BE2C (cell line): ENCODE measurements around the gene C1S.

Experiments
- DNase-seq: peaks from one replicate; pipeline ENCODE4 v3.0.0-alpha.2; 2020
- H3K27me3 ChIP-seq: fragments of 250-450 bp; sonication (Bioruptor Pico); 2 replicates; pipeline ENCODE4 v1.5.1; 2020; ENCODE audit warnings: mild to moderate bottlenecking
- H3K36me3 ChIP-seq: fragments of 250-450 bp; sonication (Bioruptor Pico); 2 replicates; pipeline ENCODE4 v1.5.1; 2020; ENCODE audit warnings: mild to moderate bottlenecking
- H3K4me1 ChIP-seq: fragments of 250-450 bp; sonication (Bioruptor Pico); 2 replicates; pipeline ENCODE4 v1.5.1; 2020
- H3K4me3 ChIP-seq: 2 replicates; pipeline ENCODE4 v1.5.1; 2011; ENCODE audit warnings: low read depth, low read length
- H3K9me3 ChIP-seq: fragments of 250-450 bp; sonication (Bioruptor Pico); 2 replicates; pipeline ENCODE4 v1.5.1; 2020
- TF ChIP-seq, protein P1 (sequence below): IDR thresholded peaks from 2 replicates; pipeline ENCODE4 v1.5.1; 2012; ENCODE audit warnings: mild to moderate bottlenecking, low read depth, low read length

Gene C1S

GRCh38 chr12:7075939-7076338 lies 15.4 kb downstream of the C1S start:
- TF ChIP-seq, protein P1, sequence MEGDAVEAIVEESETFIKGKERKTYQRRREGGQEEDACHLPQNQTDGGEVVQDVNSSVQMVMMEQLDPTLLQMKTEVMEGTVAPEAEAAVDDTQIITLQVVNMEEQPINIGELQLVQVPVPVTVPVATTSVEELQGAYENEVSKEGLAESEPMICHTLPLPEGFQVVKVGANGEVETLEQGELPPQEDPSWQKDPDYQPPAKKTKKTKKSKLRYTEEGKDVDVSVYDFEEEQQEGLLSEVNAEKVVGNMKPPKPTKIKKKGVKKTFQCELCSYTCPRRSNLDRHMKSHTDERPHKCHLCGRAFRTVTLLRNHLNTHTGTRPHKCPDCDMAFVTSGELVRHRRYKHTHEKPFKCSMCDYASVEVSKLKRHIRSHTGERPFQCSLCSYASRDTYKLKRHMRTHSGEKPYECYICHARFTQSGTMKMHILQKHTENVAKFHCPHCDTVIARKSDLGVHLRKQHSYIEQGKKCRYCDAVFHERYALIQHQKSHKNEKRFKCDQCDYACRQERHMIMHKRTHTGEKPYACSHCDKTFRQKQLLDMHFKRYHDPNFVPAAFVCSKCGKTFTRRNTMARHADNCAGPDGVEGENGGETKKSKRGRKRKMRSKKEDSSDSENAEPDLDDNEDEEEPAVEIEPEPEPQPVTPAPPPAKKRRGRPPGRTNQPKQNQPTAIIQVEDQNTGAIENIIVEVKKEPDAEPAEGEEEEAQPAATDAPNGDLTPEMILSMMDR = no peak
- H3K4me3 ChIP-seq = no peak overlapping the region
- no peaks in the 10 kb centered on the region for H3K9me3 ChIP-seq
- H3K4me1 ChIP-seq = no peaks in the 10 kb centered on the region
- H3K27me3 ChIP-seq = peaks cover 30% of the 10 kb centered on the region
- no peak for DNase-seq
- H3K36me3 ChIP-seq = no peaks in the 10 kb centered on the region

GRCh38 chr12:7076493-7076892 lies 16.0 kb downstream of the C1S start:
- Histone ChIP-seq H3K4me1 (no peaks in the 10 kb centered on the region), H3K4me3 (no peak overlapping the region), H3K27me3 (peaks cover 30% of the 10 kb centered on the region), H3K36me3 (no peaks in the 10 kb centered on the region), H3K9me3 (no peaks in the 10 kb centered on the region)
- TF ChIP-seq, protein P1 = no peak
- no peak for DNase-seq

DNA sequence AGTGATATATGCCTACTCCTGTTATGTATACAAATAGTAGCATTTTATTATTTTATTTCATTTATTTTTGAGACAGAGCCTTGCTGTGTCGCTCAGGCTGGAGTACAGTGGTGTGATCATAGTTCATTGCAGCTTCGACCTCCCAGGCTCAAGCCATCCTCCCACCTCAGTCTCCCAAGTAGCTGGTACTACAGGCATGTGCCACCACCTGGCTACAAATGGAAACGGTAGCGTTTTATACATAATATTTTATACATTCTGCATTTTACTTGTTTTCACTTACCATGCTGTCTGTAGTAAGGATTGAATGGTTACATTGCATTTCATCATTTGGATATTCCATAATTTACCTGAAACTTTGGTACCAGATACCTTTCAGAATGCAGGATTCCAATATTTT lies 17.6 kb downstream of the C1S start:
- TF ChIP-seq, protein P1 = no peak
- H3K27me3 ChIP-seq = peaks cover 17% of the 10 kb centered on the region
- H3K36me3 ChIP-seq = no peaks in the 10 kb centered on the region
- DNase-seq = no peak
- no peaks in the 10 kb centered on the region for H3K4me1 ChIP-seq
- H3K9me3 ChIP-seq = no peaks in the 10 kb centered on the region
- H3K4me3 ChIP-seq = no peak overlapping the region

DNA sequence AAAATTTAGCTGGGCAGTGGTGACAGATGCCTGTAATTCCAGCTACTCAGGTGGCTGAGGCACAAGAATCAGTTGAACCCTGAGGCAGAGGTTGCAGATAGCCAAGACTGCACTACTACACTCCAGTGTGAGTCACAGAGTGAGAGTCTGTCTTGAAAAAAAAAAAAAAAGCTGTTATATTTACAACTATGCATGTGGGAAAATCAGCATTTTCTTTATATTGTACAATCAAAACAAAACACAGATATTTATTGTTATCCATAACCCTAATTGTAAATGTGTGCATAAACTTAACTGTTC lies 19.3 kb downstream of the C1S start:
- Histone ChIP-seq H3K36me3 (no peaks in the 10 kb centered on the region), H3K27me3 (peaks cover 3% of the 10 kb centered on the region), H3K4me1 (no peaks in the 10 kb centered on the region), H3K4me3 (no peak overlapping the region), H3K9me3 (no peaks in the 10 kb centered on the region)
- TF ChIP-seq, protein P1 = no peak
- no peak for DNase-seq

DNA sequence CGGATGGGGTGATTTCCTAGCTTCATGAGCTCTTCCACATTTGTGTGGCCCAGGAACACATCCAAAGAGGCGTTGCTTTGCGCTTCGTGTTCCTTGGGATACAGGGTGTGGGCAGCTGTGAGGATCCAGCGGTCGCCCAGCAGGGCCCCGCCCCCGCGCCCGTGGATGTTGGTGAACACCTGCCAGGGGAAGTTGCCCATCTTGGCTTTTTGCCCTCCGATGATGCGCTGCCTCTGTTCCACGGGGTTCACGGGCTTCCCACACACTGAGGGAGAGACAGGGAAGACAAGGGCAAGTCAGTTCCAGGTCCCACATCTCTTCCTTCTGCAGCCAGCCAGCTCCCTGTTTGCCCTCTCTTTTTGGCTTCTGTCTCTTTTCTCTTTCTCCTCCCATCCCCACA lies 20.5 kb downstream of the C1S start:
- Histone ChIP-seq H3K4me1 (no peaks in the 10 kb centered on the region), H3K36me3 (no peaks in the 10 kb centered on the region), H3K9me3 (no peaks in the 10 kb centered on the region), H3K4me3 (no peak overlapping the region), H3K27me3 (no peaks in the 10 kb centered on the region)
- DNase-seq = no peak
- TF ChIP-seq, protein P1 = no peak

- H3K36me3 ChIP-seq = no peaks in the 10 kb centered on the region
- H3K9me3 ChIP-seq = no peaks in the 10 kb centered on the region
- no peaks in the 10 kb centered on the region for H3K4me1 ChIP-seq
- peaks cover 4% of the 10 kb centered on the region; the same call in 1 of the 2 replicates for H3K27me3 ChIP-seq
- TF ChIP-seq, protein P1 = no peak
- H3K4me3 ChIP-seq = no peak overlapping the region
- DNase-seq = no peak
Observed at GRCh38 chr12:7083125-7083524, 22.6 kb downstream of the C1S start.
